Astrocyte (in vitro differentiated cells and primary cell): ENCODE results near the gene RTTN.

Experiments
- CTCF ChIP-seq: IDR thresholded peaks from 2 replicates; pipeline ENCODE4 v1.5.1; 2011; ENCODE audit warnings: low read depth, mild to moderate bottlenecking, inconsistent platforms, low read length, moderate library complexity; ENCODE audit not compliant: insufficient read depth
- EZH2 ChIP-seq: IDR thresholded peaks from 2 replicates; pipeline ENCODE4 v1.6.1; 2012; ENCODE audit warnings: mild to moderate bottlenecking, low read length, inconsistent platforms; ENCODE audit not compliant: insufficient read depth

DNA sequence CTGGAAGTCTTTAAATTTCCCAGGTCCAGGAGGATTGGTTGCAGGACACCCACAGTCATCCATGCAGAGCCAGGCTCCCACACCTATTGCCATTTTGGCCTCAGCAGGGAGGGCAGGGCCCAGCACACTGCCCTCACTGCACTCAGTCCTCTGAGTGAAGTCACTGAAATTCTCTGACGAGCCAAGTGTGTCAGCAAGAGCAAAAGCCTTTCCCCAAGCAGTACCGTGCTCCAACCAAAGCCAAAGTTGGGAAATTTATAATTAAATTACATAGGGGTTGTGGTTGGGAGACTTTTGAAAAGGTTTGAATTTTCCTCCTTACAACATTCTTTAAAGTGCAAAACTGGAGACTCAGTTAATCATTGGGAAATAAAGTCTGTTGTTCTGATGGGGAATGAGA, 159.3 kb downstream of the RTTN start:
- TF ChIP-seq CTCF (no peak), EZH2 (no peak)
